Measurements from ENCODE around the gene MTFMT.
A peak's percentile ranks its signal among the peaks of the same experiment; 100 is the strongest.

Gene MTFMT

DNA sequence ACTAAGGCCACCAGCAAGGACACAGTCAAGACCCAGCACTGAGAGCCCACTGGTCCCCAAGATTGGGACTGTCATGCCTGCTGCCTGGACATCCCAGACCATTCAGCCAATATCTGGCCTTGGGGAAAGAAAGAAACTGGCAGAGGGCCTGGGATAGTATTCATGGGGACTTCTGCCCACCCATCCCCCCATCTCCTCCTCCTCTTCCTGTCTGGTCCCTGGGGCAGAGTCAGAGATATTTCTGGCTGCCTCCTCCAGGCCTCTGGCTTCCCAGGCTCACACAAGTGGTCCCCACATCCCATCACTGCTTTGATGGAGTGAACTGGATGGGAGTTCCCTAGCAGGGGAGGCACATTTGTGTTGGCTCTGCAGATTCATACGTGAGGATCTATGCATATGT lies 42.6 kb upstream of the MTFMT start:
- TF ChIP-seq, protein P1, sequence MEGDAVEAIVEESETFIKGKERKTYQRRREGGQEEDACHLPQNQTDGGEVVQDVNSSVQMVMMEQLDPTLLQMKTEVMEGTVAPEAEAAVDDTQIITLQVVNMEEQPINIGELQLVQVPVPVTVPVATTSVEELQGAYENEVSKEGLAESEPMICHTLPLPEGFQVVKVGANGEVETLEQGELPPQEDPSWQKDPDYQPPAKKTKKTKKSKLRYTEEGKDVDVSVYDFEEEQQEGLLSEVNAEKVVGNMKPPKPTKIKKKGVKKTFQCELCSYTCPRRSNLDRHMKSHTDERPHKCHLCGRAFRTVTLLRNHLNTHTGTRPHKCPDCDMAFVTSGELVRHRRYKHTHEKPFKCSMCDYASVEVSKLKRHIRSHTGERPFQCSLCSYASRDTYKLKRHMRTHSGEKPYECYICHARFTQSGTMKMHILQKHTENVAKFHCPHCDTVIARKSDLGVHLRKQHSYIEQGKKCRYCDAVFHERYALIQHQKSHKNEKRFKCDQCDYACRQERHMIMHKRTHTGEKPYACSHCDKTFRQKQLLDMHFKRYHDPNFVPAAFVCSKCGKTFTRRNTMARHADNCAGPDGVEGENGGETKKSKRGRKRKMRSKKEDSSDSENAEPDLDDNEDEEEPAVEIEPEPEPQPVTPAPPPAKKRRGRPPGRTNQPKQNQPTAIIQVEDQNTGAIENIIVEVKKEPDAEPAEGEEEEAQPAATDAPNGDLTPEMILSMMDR (IDR thresholded peaks at IDR 0.05; ENCODE audit: low read depth, low read length) = no peak
- DNase-seq (ENCODE audit: extremely low read depth, low read depth) = no peak

- DNase-seq (ENCODE audit: extremely low read depth, low read depth) = no peak
- TF ChIP-seq, protein P1 (IDR thresholded peaks at IDR 0.05; ENCODE audit: low read depth, low read length) = no peak
Observed at GRCh38 chr15:65071381-65071811, 42.0 kb upstream of the MTFMT start.

GRCh38 chr15:65069779-65070546 lies 40.5 kb upstream of the MTFMT start:
- TF ChIP-seq, protein P1 (IDR thresholded peaks at IDR 0.05; ENCODE audit: low read depth, low read length) = no peak
- no peak for DNase-seq (ENCODE audit: extremely low read depth, low read depth)

GRCh38 chr15:65069179-65069578 lies 39.7 kb upstream of the MTFMT start:
- peak; percentile 96 for DNase-seq (ENCODE audit: extremely low read depth, low read depth)
- TF ChIP-seq, protein P1 (IDR thresholded peaks at IDR 0.05; ENCODE audit: low read depth, low read length) = no peak

- TF ChIP-seq, protein P1 (IDR thresholded peaks at IDR 0.05; ENCODE audit: low read depth, low read length) = no peak
- peak; percentile 51 for DNase-seq (ENCODE audit: extremely low read depth, low read depth)
Observed at GRCh38 chr15:65068403-65068788, 39.0 kb upstream of the MTFMT start.

GRCh38 chr15:65067645-65068402 lies 38.4 kb upstream of the MTFMT start, which contains the start of gene RASL12:
TSS of gene RASL12 (minus strand) at chr15:65067991. CDS start at chr15:65067835, 156 bp downstream.
- TF ChIP-seq, protein P1 (IDR thresholded peaks at IDR 0.05; ENCODE audit: low read depth, low read length) = no peak
- DNase-seq (ENCODE audit: extremely low read depth, low read depth) = no peak

- TF ChIP-seq, protein P1 (IDR thresholded peaks at IDR 0.05; ENCODE audit: low read depth, low read length) = no peak
- no peak for DNase-seq (ENCODE audit: extremely low read depth, low read depth)
Observed at GRCh38 chr15:65067317-65067644, 37.8 kb upstream of the MTFMT start.
